GM12878 (cell line): ENCODE data around the gene ENPP6. TPM values are rescaled to one million over a fixed set of nuclear protein-coding genes. Genes with fewer than 3 reads are reported as not detected.

ENCODE experiments used
- ATAC-seq: fragments of 200-7000 bp; cut with Tn5 transposase; 3 replicates; pipeline ENCODE4 v1.9.1; 2020; ENCODE audit warnings: mild to moderate bottlenecking, moderate library complexity
- BruUV-seq: library from RNA; stranded (reverse); fragments of 400-500 nt; replicated peaks from 2 replicates; lab custom pipeline; 2021; lab: Mats Ljungman, UMichigan
- CTCF ChIA-PET: fragments of 300-600 bp; sonication (Branson Sonifier 250); formaldehyde crosslinking; extraction: SDS; loops from one replicate; lab custom pipeline; 2021; ENCODE audit warnings: inconsistent platforms; lab: Yijun Ruan, JAX
- POLR2A ChIA-PET: fragments of 350-600 bp; formaldehyde crosslinking; extraction: SDS; loops from one replicate; lab custom pipeline; 2021; ENCODE audit warnings: inconsistent platforms; lab: Charles Lee
- RAD21 ChIA-PET: fragments of 300-600 bp; sonication (Branson Sonifier 250); formaldehyde crosslinking; loops from one replicate; lab custom pipeline; 2023; ENCODE audit warnings: antibody characterized with exemption; ENCODE audit not compliant: unreplicated experiment; lab: Charles Lee
- SMC1A ChIA-PET: fragments of 300-600 bp; sonication (Branson Sonifier 250); formaldehyde crosslinking; loops from one replicate; lab custom pipeline; 2023; ENCODE audit not compliant: unreplicated experiment, uncharacterized antibody; lab: Charles Lee
- DNase-seq: peaks from one replicate; pipeline ENCODE4 v3.0.0-alpha.2; 2011; ENCODE audit warnings: low read depth, low spot score
- FAIRE-seq: peaks from 3 replicates; lab custom pipeline; 2011; peaks lifted over from hg19 to GRCh38; lab: Jason Lieb, UNC
- H2AFZ ChIP-seq: 2 replicates; pipeline ENCODE4 v1.6.0; 2011; ENCODE audit warnings: low read depth, low read length, control low read depth; ENCODE audit not compliant: control insufficient read depth
- H3K27ac ChIP-seq: 2 replicates; pipeline ENCODE4 v1.5.1; 2011; ENCODE audit warnings: control low read depth; ENCODE audit not compliant: control insufficient read depth, insufficient read depth
- H3K27me3 ChIP-seq, 2 experiments: replicated peaks in 1 of 2; 2 replicates each; pipeline versions ENCODE4 v1.6.0 to v1.6.1; 2011; ENCODE audit warnings: low read length in 1 of 2; ENCODE audit not compliant: control insufficient read depth in 2 of 2, insufficient read depth in 2 of 2
- H3K36me3 ChIP-seq, 2 experiments: 2 replicates each; pipeline ENCODE4 v1.5.1; 2011; ENCODE audit warnings: low read length in 1 of 2; ENCODE audit not compliant: control insufficient read depth in 2 of 2, insufficient read depth in 2 of 2
- H3K4me1 ChIP-seq: 2 replicates; pipeline ENCODE4 v1.6.1; 2011; ENCODE audit warnings: mild to moderate bottlenecking, low read length, moderate library complexity, mixed read lengths; ENCODE audit not compliant: control insufficient read depth, insufficient read depth
- H3K4me2 ChIP-seq: 2 replicates; pipeline ENCODE4 v1.6.0; 2011; ENCODE audit warnings: control low read depth; ENCODE audit not compliant: control insufficient read depth, insufficient read depth
- H3K4me3 ChIP-seq: fragments of 200-600 bp; sonication (generic); 2 replicates; pipeline ENCODE4 v1.5.1; 2016
- H3K79me2 ChIP-seq: 2 replicates; pipeline ENCODE4 v1.6.0; 2011; ENCODE audit warnings: low read length; ENCODE audit not compliant: control insufficient read depth, insufficient read depth
- H3K9ac ChIP-seq: 2 replicates; pipeline ENCODE4 v1.8.0; 2011; ENCODE audit warnings: low read length, control low read depth, mixed read lengths; ENCODE audit not compliant: control insufficient read depth, insufficient read depth
- H3K9me3 ChIP-seq: replicated peaks from 3 replicates; pipeline ENCODE4 v1.5.1; 2011; ENCODE audit warnings: mild to moderate bottlenecking, low read length; ENCODE audit not compliant: control insufficient read depth, insufficient read depth
- H4K20me1 ChIP-seq: 2 replicates; pipeline ENCODE4 v1.6.0; 2011; ENCODE audit not compliant: control insufficient read depth, insufficient read depth
- ATF2 ChIP-seq: IDR thresholded peaks from 2 replicates; pipeline ENCODE4 v1.6.1; 2012; ENCODE audit warnings: low read length, inconsistent platforms
- CBX3 ChIP-seq: fragments of 200-600 bp; sonication (generic); IDR thresholded peaks from 2 replicates; pipeline ENCODE4 v1.6.1; 2016; ENCODE audit warnings: low read depth, borderline replicate concordance
- CHD2 ChIP-seq: IDR thresholded peaks from 2 replicates; pipeline ENCODE4 v1.6.1; 2011; ENCODE audit warnings: low read depth, low read length, improper control_type of control experiment, borderline replicate concordance
- HSF1 ChIP-seq: fragments of 150-350 bp; IDR thresholded peaks from 2 replicates; pipeline ENCODE4 v1.6.1; 2014; ENCODE audit warnings: mild to moderate bottlenecking, low read depth, low read length
- MEF2B ChIP-seq: fragments of 450-650 bp; IDR thresholded peaks from 2 replicates; pipeline ENCODE4 v1.6.1; 2018; ENCODE audit warnings: mild to moderate bottlenecking, moderate library complexity; ENCODE audit not compliant: partially characterized antibody, poor library complexity, severe bottlenecking
- PAX5 ChIP-seq: IDR thresholded peaks from 2 replicates; pipeline ENCODE4 v1.6.1; 2011; ENCODE audit warnings: low read depth, low read length, borderline replicate concordance
- RAD51 ChIP-seq: fragments of 450-650 bp; IDR thresholded peaks from 2 replicates; pipeline ENCODE4 v1.6.1; 2016; ENCODE audit warnings: moderate library complexity, mild to moderate bottlenecking, inconsistent platforms
- RBBP5 ChIP-seq: fragments of 200-600 bp; sonication (generic); conservative IDR thresholded peaks from 2 replicates; pipeline ENCODE4 v1.6.1; 2016
- ZZZ3 ChIP-seq: IDR thresholded peaks from 2 replicates; pipeline ENCODE4 v1.6.1; 2011; ENCODE audit warnings: low read depth; ENCODE audit not compliant: control insufficient read depth, insufficient read length
- WGBS: methylation state at CpG from one replicate; pipeline ENCODE4 v1.1.6; 2016; ENCODE audit warnings: low lambda C conversion rate; ENCODE audit not compliant: insufficient replicate concordance, insufficient coverage; ENCODE audit errors: missing lambda C conversion rate; 5-methylcytosine and 5-hydroxymethylcytosine counted together
- in situ Hi-C: fragments of 300-500 bp; cut with MboI; formaldehyde crosslinking; loops from 9 replicates; pipeline ENCODE4 v1.14.3; 2018; ENCODE audit warnings: mixed read lengths
- intact Hi-C: fragments of 100-400 bp; cut with micrococcal nuclease; formaldehyde crosslinking; loops from one replicate; pipeline ENCODE4 v1.14.2; 2022; ENCODE audit not compliant: unreplicated experiment
- polyA plus RNA-seq, 11 experiments: library from polyadenylated mRNA; depleted of rRNA in 4 of 11; unstranded in 6 of 11; stranded (reverse) in 5 of 11; fragments of >200 nt; fragmentation: Nextera tagmentation in 4 of 11; fragmentation: Illumina TruSeq in 1 of 11; extraction: Ambion mirVana in 4 of 11; extraction: Trizol in 1 of 11; gene quantifications; 1 replicate in 1 of 11; 2 replicates in 10 of 11; pipeline versions ENCODE4 v1.2.1 to v1.2.3, GENCODE V29; 2011 to 2016; ENCODE audit warnings: inconsistent platforms in 2 of 11, missing spikeins in 2 of 11, low read depth in 1 of 11
- total RNA-seq, 4 experiments: library from RNA; depleted of rRNA in 3 of 4; stranded (reverse); fragments of >200 nt in 3 of 4; fragmentation: Illumina TruSeq in 1 of 4; extraction: Trizol in 1 of 4; gene quantifications; 2 replicates each; pipeline versions ENCODE4 v1.2.1 to v1.2.3, GENCODE V29; 2013 to 2021
- TF ChIP-seq, protein P1 (sequence below): fragments of 450-650 bp; IDR thresholded peaks from 2 replicates; pipeline ENCODE4 v1.6.1; 2017; ENCODE audit warnings: borderline replicate concordance

ENPP6 gene
- total and polyA plus RNA-seq, 10 of the 15 experiments (the other 5 are each of a cell fraction or from before 2014, with no cell fraction given) = 0.04 to 1.0 (median 0.44) TPM; not detected in 1

DNA sequence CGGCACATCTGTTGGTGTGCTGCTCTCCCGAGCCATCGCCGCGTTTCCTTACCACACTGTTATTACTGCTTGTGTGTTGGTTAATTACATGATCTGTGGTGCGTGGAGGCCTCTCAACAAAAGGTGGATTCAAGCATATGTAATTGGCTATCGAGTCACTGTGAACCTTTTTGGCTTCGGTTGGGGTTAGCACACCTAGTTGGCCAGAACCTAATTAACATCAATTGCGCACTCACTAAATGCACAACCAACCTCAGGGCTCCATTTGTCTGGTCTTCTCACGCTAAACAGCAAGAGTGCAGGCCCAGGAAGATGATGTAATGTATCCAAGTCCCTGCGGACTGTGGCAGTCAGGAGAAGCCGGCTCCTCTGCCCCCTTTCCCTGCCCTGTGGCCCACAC lies 17.4 kb downstream of the ENPP6 start:
- CTCF ChIA-PET = no interaction called here
- no peaks in the 10 kb centered on the region; a peak in 2 of 4 replicates for H3K27me3 ChIP-seq
- in situ Hi-C loops (no loop called here), intact Hi-C loops (no loop called here)
- no peak for ATAC-seq
- POLR2A ChIA-PET = no interaction called here
- H3K36me3 ChIP-seq = no peaks in the 10 kb centered on the region
- no peak for FAIRE-seq
- no peak overlapping the region for H3K27ac ChIP-seq
- no peak overlapping the region for H3K9ac ChIP-seq
- SMC1A ChIA-PET = no interaction called here
- H3K4me2 ChIP-seq = no peak overlapping the region
- RAD21 ChIA-PET = no interaction called here
- H4K20me1 ChIP-seq = no peaks in the 10 kb centered on the region
- no peak overlapping the region for H3K4me3 ChIP-seq
- no peak overlapping the region for H2AFZ ChIP-seq
- no TSS peak for BruUV-seq
- TF ChIP-seq RAD51 (no peak), ATF2 (no peak), RBBP5 (no peak), ZZZ3 (no peak), HSF1 (no peak), PAX5 (no peak), CBX3 (no peak), MEF2B (no peak), CHD2 (no peak)
- TF ChIP-seq, protein P1, sequence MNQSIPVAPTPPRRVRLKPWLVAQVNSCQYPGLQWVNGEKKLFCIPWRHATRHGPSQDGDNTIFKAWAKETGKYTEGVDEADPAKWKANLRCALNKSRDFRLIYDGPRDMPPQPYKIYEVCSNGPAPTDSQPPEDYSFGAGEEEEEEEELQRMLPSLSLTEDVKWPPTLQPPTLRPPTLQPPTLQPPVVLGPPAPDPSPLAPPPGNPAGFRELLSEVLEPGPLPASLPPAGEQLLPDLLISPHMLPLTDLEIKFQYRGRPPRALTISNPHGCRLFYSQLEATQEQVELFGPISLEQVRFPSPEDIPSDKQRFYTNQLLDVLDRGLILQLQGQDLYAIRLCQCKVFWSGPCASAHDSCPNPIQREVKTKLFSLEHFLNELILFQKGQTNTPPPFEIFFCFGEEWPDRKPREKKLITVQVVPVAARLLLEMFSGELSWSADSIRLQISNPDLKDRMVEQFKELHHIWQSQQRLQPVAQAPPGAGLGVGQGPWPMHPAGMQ = no peak
- no peak for DNase-seq
- no peaks in the 10 kb centered on the region for H3K79me2 ChIP-seq
- WGBS = 61% methylated on average over 12 of the region's 12 CpGs
- H3K4me1 ChIP-seq = no peaks in the 10 kb centered on the region
- H3K9me3 ChIP-seq = no peaks in the 10 kb centered on the region
